ENCODE results near the gene CMIP. TPM values are rescaled to one million over a fixed set of nuclear protein-coding genes. Genes with fewer than 3 reads are reported as not detected.
A peak's percentile ranks its signal among the peaks of the same experiment; 100 is the strongest.

The CMIP gene
- total RNA-seq, 6 experiments from 2014 or later: 12.2 to 23.0 (median 16.5) TPM

DNA sequence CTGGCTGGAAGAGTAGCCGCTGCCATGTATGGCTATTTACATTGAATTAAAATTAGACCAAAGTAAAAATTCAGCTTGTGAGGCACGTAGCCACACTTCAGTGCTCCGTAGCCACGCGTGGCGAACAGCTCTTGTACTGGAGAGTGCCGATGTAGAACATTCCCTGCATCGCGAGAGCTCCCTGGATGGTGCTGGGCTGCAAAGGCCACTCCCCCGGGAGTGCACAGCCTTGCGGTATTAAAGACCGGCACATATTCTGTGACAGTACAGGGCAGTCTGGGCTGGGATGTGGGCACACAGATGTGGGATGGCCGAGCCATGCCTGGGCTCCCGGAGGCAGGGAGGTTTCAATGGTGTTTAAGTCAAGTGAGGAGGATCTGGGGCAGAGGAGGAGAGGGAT is 102.2 kb downstream of the CMIP start:
- H3K27me3 ChIP-seq: no peaks in the 10 kb centered on the region
- TF ChIP-seq, protein P1, sequence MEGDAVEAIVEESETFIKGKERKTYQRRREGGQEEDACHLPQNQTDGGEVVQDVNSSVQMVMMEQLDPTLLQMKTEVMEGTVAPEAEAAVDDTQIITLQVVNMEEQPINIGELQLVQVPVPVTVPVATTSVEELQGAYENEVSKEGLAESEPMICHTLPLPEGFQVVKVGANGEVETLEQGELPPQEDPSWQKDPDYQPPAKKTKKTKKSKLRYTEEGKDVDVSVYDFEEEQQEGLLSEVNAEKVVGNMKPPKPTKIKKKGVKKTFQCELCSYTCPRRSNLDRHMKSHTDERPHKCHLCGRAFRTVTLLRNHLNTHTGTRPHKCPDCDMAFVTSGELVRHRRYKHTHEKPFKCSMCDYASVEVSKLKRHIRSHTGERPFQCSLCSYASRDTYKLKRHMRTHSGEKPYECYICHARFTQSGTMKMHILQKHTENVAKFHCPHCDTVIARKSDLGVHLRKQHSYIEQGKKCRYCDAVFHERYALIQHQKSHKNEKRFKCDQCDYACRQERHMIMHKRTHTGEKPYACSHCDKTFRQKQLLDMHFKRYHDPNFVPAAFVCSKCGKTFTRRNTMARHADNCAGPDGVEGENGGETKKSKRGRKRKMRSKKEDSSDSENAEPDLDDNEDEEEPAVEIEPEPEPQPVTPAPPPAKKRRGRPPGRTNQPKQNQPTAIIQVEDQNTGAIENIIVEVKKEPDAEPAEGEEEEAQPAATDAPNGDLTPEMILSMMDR (IDR thresholded peaks at IDR 0.05): no peak
- no peak for TF ChIP-seq POLR2A (IDR thresholded peaks at IDR 0.05)
- H3K4me1 ChIP-seq: peaks cover 2 to 66% (median 34%) of the 10 kb centered on the region in 4 donors
- H3K4me3 ChIP-seq: no peak overlapping the region
- no peaks in the 10 kb centered on the region for H3K9me3 ChIP-seq
- ATAC-seq: no peak
- intact Hi-C loops (cut with DNase I): no loop called here
- H3K36me3 ChIP-seq: no peaks in the 10 kb centered on the region
- no peak for DNase-seq
- H3K27ac ChIP-seq: no peak overlapping the region
- 89% methylated on average over 13 of the region's 14 CpGs for WGBS (ENCODE audit: insufficient coverage, low coverage, low lambda C conversion rate, missing lambda C conversion rate)

DNA sequence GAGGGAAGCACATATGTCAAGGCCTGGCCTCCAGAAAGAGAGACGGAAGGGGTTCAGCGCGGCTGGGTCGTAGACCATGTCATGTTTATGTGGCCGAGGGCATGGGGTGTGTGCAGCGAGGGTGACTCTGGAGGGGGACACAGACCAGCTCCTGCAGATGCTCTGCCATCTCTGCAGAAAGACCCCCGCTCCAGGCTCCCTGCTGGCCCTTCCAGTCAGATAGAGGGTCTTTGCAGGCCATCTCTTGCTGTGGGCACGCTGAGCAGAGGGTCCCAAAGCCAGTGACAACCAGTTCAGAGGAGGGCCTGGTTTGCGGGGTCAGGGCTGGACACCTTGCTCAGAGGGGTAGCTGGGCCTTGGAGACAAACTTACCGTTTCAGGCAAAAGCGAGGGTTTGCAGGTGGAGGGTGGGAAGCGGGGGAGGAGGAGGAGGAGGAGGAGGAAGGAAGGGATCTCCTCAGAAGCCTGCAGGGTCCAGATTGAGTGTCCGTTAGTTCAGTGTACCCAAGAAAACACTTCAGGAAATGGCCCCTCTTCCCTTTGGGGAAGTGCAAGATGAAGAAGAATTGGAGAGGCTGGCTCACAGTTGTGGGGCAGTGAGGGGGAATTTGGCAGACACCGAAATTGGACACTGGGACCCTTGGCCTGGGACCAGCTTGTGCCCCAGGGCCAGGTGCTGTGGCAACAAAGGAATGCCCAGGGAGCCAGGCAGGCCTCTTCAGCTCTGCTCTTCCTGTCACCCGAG is 102.8 kb downstream of the CMIP start:
- ATAC-seq (no peak), DNase-seq (no peak)
- intact Hi-C loops (cut with DNase I): no loop called here
- no peak for TF ChIP-seq POLR2A (IDR thresholded peaks at IDR 0.05)
- TF ChIP-seq, protein P1 (IDR thresholded peaks at IDR 0.05): no peak
- Histone ChIP-seq H3K36me3 (no peaks in the 10 kb centered on the region), H3K4me1 (peaks cover 2 to 69% (median 35%) of the 10 kb centered on the region in 4 donors), H3K27ac (no peak overlapping the region), H3K27me3 (no peaks in the 10 kb centered on the region), H3K4me3 (no peak overlapping the region), H3K9me3 (no peaks in the 10 kb centered on the region)
- 63% methylated on average over 7 of the region's 15 CpGs for WGBS (ENCODE audit: insufficient coverage, low coverage, low lambda C conversion rate, missing lambda C conversion rate)

DNA sequence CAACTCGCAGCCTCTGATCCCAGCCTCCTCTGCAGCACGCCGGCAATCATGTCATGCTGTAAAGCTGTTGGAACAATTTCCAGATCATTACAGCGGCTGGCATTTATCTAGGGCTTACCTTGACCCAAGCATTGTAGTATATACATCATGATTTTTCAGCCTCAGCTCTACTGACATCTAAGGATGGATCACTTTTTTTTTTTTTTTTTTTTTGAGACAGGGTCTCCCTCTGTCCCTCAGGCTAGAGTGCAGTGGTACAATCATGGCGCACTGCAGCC is 103.3 kb downstream of the CMIP start:
- no peak overlapping the region for H3K4me3 ChIP-seq
- no peaks in the 10 kb centered on the region for H3K9me3 ChIP-seq
- 29% methylated on average over 3 of the region's 5 CpGs for WGBS (ENCODE audit: insufficient coverage, low coverage, low lambda C conversion rate, missing lambda C conversion rate)
- H3K27me3 ChIP-seq: no peaks in the 10 kb centered on the region
- H3K36me3 ChIP-seq: no peaks in the 10 kb centered on the region
- ATAC-seq (no peak), DNase-seq (no peak)
- H3K27ac ChIP-seq: peak overlapping the region in 1 of 3 donors; percentile 59
- H3K4me1 ChIP-seq: peaks cover 2 to 66% (median 37%) of the 10 kb centered on the region in 4 donors
- intact Hi-C loops (cut with DNase I): no loop called here
- TF ChIP-seq, protein P1 (IDR thresholded peaks at IDR 0.05): no peak
- TF ChIP-seq POLR2A (IDR thresholded peaks at IDR 0.05): no peak

DNA sequence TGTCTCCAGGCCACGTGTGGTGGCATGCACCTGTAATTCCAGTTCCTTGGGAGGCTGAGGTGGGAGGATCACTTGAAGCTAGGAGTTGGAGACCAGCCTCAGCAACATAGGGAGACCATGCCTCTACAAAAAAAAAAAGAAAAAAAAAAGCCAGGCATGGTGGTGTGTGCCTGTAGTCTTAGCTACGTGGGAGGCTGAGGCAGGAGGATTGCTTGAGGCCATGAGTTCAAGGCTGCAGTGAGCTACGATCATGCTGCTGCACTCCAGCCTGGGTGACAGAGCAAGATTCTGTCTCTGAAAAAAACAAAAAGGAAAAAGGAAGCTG is 103.9 kb downstream of the CMIP start:
- 74% methylated on average over 2 of the region's 3 CpGs for WGBS (ENCODE audit: insufficient coverage, low coverage, low lambda C conversion rate, missing lambda C conversion rate)
- Histone ChIP-seq H3K27ac (peak overlapping the region in 1 of 3 donors; percentile 59), H3K36me3 (no peaks in the 10 kb centered on the region), H3K4me3 (no peak overlapping the region), H3K9me3 (no peaks in the 10 kb centered on the region), H3K4me1 (peaks cover 2 to 66% (median 39%) of the 10 kb centered on the region in 4 donors), H3K27me3 (no peaks in the 10 kb centered on the region)
- intact Hi-C loops (cut with DNase I): no loop called here
- ATAC-seq (no peak), DNase-seq (no peak)
- TF ChIP-seq POLR2A (IDR thresholded peaks at IDR 0.05): no peak
- TF ChIP-seq, protein P1 (IDR thresholded peaks at IDR 0.05): no peak

Measured in right lobe of liver (tissue), 6 donors.